SK-N-SH (cell line): ENCODE data around the gene UBE2G2. TPM values are rescaled to one million over a fixed set of nuclear protein-coding genes. Genes with fewer than 3 reads are reported as not detected.

Source experiments
- CTCF ChIA-PET: fragments of 300-600, 350-600 bp; formaldehyde crosslinking; extraction: SDS; loops from one replicate; lab custom pipeline; 2021; lab: Yijun Ruan, JAX
- POLR2A ChIA-PET: fragments of 350-600 bp; sonication (Branson Sonifier 250); formaldehyde crosslinking; extraction: SDS; loops from one replicate; lab custom pipeline; 2020; ENCODE audit warnings: antibody characterized with exemption, inconsistent platforms; lab: Yijun Ruan, JAX
- DNase-seq: peaks from one replicate; pipeline ENCODE4 v3.0.0; 2012
- H2AFZ ChIP-seq: fragments of 200-600 bp; sonication (generic); 2 replicates; pipeline ENCODE4 v1.8.1; 2016; ENCODE audit warnings: antibody characterized with exemption, mild to moderate bottlenecking, low read depth
- H3F3A ChIP-seq: fragments of 200-600 bp; sonication (generic); replicated peaks from 2 replicates; pipeline ENCODE3; 2016; ENCODE audit warnings: antibody characterized with exemption, mild to moderate bottlenecking; ENCODE audit not compliant: insufficient read depth
- H3K27ac ChIP-seq, 2 experiments: fragments of 200-500 bp in 1 of 2; fragments of 200-600 bp in 1 of 2; sonication (Bioruptor generic) in 1 of 2; sonication (generic), shearing (Covaris generic) in 1 of 2; 2 replicates each; pipeline versions ENCODE4 v1.5.1 to v1.6.1; 2014 to 2016; ENCODE audit warnings: low read depth in 2 of 2, inconsistent platforms in 1 of 2, low read length in 1 of 2, mild to moderate bottlenecking in 1 of 2, mixed read lengths in 1 of 2
- H3K27me3 ChIP-seq: fragments of 200-600 bp; sonication (generic), shearing (Covaris generic); 2 replicates; pipeline ENCODE4 v1.6.1; 2016; ENCODE audit warnings: mixed run types; ENCODE audit not compliant: insufficient read depth
- H3K36me3 ChIP-seq, 2 experiments: fragments of 200-500 bp in 1 of 2; fragments of 200-600 bp in 1 of 2; sonication (Bioruptor generic) in 1 of 2; sonication (generic) in 1 of 2; replicated peaks in 1 of 2; 2 replicates each; pipeline versions ENCODE3 to v1.5.1; 2014 to 2016; ENCODE audit warnings: low read length in 1 of 2, mild to moderate bottlenecking in 1 of 2; ENCODE audit not compliant: insufficient read depth in 2 of 2, control insufficient read depth in 1 of 2
- H3K4me1 ChIP-seq, 2 experiments: fragments of 200-500 bp in 1 of 2; fragments of 200-600 bp in 1 of 2; sonication (Bioruptor generic) in 1 of 2; sonication (generic), shearing (Covaris generic) in 1 of 2; 2 replicates each; pipeline versions ENCODE4 v1.5.1 to v1.6.1; 2014 to 2016; ENCODE audit warnings: low read depth in 1 of 2, low read length in 1 of 2, mixed run types in 1 of 2; ENCODE audit not compliant: insufficient read depth in 2 of 2, control insufficient read depth in 1 of 2
- H3K4me2 ChIP-seq: fragments of 200-600 bp; sonication (generic), shearing (Covaris generic); 2 replicates; pipeline ENCODE4 v1.6.1; 2017; ENCODE audit warnings: mixed run types
- H3K4me3 ChIP-seq, 2 experiments: fragments of 200-500 bp in 1 of 2; fragments of 200-600 bp in 1 of 2; sonication (Bioruptor generic) in 1 of 2; sonication (generic), shearing (Covaris generic) in 1 of 2; 2 replicates each; pipeline versions ENCODE4 v1.5.1 to v1.8.1; 2014 to 2016; ENCODE audit warnings: low read depth in 2 of 2, inconsistent platforms in 1 of 2, low read length in 1 of 2, mild to moderate bottlenecking in 1 of 2, mixed read lengths in 1 of 2, moderate library complexity in 1 of 2
- H3K79me2 ChIP-seq: fragments of 200-600 bp; sonication (generic); 2 replicates; pipeline ENCODE4 v1.8.1; 2017; ENCODE audit warnings: mild to moderate bottlenecking; ENCODE audit not compliant: insufficient read depth
- H3K9ac ChIP-seq: fragments of 200-600 bp; sonication (generic); 2 replicates; pipeline ENCODE4 v1.6.1; 2017; ENCODE audit warnings: mixed run types
- H3K9me2 ChIP-seq: fragments of 200-600 bp; sonication (generic); 2 replicates; pipeline ENCODE4 v1.6.1; 2017; ENCODE audit warnings: mixed run types
- H3K9me3 ChIP-seq: fragments of 200-600 bp; sonication (generic); 2 replicates; pipeline ENCODE4 v1.6.1; 2017; ENCODE audit warnings: mixed run types, mild to moderate bottlenecking, moderate library complexity
- H4K20me1 ChIP-seq: fragments of 200-600 bp; sonication (generic); 2 replicates; pipeline ENCODE4 v1.6.1; 2017; ENCODE audit warnings: mild to moderate bottlenecking, mixed run types; ENCODE audit not compliant: insufficient read depth
- CTCF ChIP-seq: fragments of 200-600 bp; sonication (generic); IDR thresholded peaks from 2 replicates; pipeline ENCODE4 v1.6.1; 2017; ENCODE audit warnings: antibody characterized with exemption, mild to moderate bottlenecking, moderate library complexity
- FOSL2 ChIP-seq: IDR thresholded peaks from 2 replicates; pipeline ENCODE4 v1.4.0; 2012; ENCODE audit warnings: low read depth, mild to moderate bottlenecking, moderate library complexity, borderline replicate concordance
- FOXJ3 ChIP-seq: sonication (generic); formaldehyde crosslinking; IDR thresholded peaks from 2 replicates; pipeline ENCODE4 v1.5.1; 2020; ENCODE audit warnings: mild to moderate bottlenecking, missing genetic modification reagents
- GABPA ChIP-seq: IDR thresholded peaks from 2 replicates; pipeline ENCODE4 v1.4.0; 2012; ENCODE audit warnings: low read depth, mild to moderate bottlenecking
- MAX ChIP-seq: IDR thresholded peaks from 2 replicates; pipeline ENCODE4 v1.4.0; 2012; ENCODE audit warnings: low read depth
- MEF2A ChIP-seq: IDR thresholded peaks from 2 replicates; pipeline ENCODE4 v1.4.0; 2012; ENCODE audit warnings: low read depth, borderline replicate concordance
- NFIC ChIP-seq: IDR thresholded peaks from 2 replicates; pipeline ENCODE4 v1.4.0; 2012; ENCODE audit warnings: borderline replicate concordance
- RXRA ChIP-seq: IDR thresholded peaks from 2 replicates; pipeline ENCODE4 v1.4.0; 2012; ENCODE audit warnings: low read depth, mild to moderate bottlenecking, borderline replicate concordance
- SIN3A ChIP-seq: IDR thresholded peaks from 2 replicates; pipeline ENCODE4 v1.6.1; 2012; ENCODE audit warnings: low read depth, mild to moderate bottlenecking, low read length, moderate library complexity, borderline replicate concordance
- TAF1 ChIP-seq: IDR thresholded peaks from 2 replicates; pipeline ENCODE4 v1.6.1; 2012; ENCODE audit warnings: low read depth, mild to moderate bottlenecking, low read length, moderate library complexity, borderline replicate concordance
- TEAD4 ChIP-seq: IDR thresholded peaks from 2 replicates; pipeline ENCODE4 v1.4.0; 2012; ENCODE audit warnings: mild to moderate bottlenecking, borderline replicate concordance; ENCODE audit not compliant: insufficient read depth
- USF1 ChIP-seq: IDR thresholded peaks from 2 replicates; pipeline ENCODE4 v1.4.0; 2012; ENCODE audit warnings: low read depth, borderline replicate concordance
- YY1 ChIP-seq: IDR thresholded peaks from 2 replicates; pipeline ENCODE4 v1.4.0; 2012; ENCODE audit warnings: low read depth, mild to moderate bottlenecking
- WGBS: methylation state at CpG from one replicate; pipeline ENCODE4 v1.1.6; 2017; ENCODE audit warnings: low lambda C conversion rate; 5-methylcytosine and 5-hydroxymethylcytosine counted together
- polyA plus RNA-seq, 3 experiments: library from polyadenylated mRNA; depleted of rRNA; stranded (reverse); fragments of >200 nt; gene quantifications; 2 replicates each; pipeline ENCODE4 v1.2.3, GENCODE V29; 2012

The UBE2G2 gene
- polyA plus RNA-seq, 1 of the 3 experiments (the other 2 are of a cell fraction): 129 TPM

- TF ChIP-seq CTCF: no peak
- TF ChIP-seq SIN3A: no peak
- no peak for TF ChIP-seq YY1
- TF ChIP-seq TEAD4: no peak
Observed at GRCh38 chr21:44727757-44728156, 73.9 kb downstream of the UBE2G2 start (continued).

- Histone ChIP-seq H2AFZ (no peak overlapping the region), H3K9me3 (no peaks in the 10 kb centered on the region), H3F3A (no peaks in the 10 kb centered on the region), H3K4me2 (no peak overlapping the region), H3K4me1 (no peaks in the 10 kb centered on the region), H3K27me3 (peaks cover 56% of the 10 kb centered on the region; the same call in 1 of the 2 replicates), H3K4me3 (no peak overlapping the region), H3K79me2 (no peaks in the 10 kb centered on the region), H3K27ac (no peak overlapping the region), H4K20me1 (no peaks in the 10 kb centered on the region), H3K36me3 (no peaks in the 10 kb centered on the region), H3K9ac (no peak overlapping the region), H3K9me2 (no peaks in the 10 kb centered on the region)
- TF ChIP-seq USF1 (no peak), NFIC (no peak), RXRA (no peak)
- DNase-seq: no peak
- CTCF ChIA-PET: interaction anchor here (0.9 to 1.5 kb wide), 3 partner anchors 9 to 66 kb away, joined by 3 to 5 read pairs (median 4); no protein-coding TSS in a partner anchor
- WGBS: 73% methylated on average over 7 of the region's 8 CpGs
- POLR2A ChIA-PET: no interaction called here
Observed at GRCh38 chr21:44727321-44727720, 74.3 kb downstream of the UBE2G2 start.

GRCh38 chr21:44726826-44727225, 74.8 kb downstream of the UBE2G2 start:
- H3K4me3 ChIP-seq: no peak overlapping the region
- 8% methylated on average over 4 of the region's 6 CpGs for whole genome bisulfite sequencing
- no peak overlapping the region for H3K4me2 ChIP-seq
- no peaks in the 10 kb centered on the region for H3K36me3 ChIP-seq
- no peaks in the 10 kb centered on the region for H3F3A ChIP-seq
- ChIA-PET POLR2A (no interaction called here), CTCF (interaction anchor here (0.9 to 1.5 kb wide), 3 partner anchors 9 to 67 kb away, joined by 3 to 5 read pairs (median 4); no protein-coding TSS in a partner anchor)
- TF ChIP-seq TAF1: no peak
- no peak for TF ChIP-seq MAX
- no peak for TF ChIP-seq GABPA
- TF ChIP-seq FOSL2: no peak
- TF ChIP-seq MEF2A: no peak
- TF ChIP-seq RXRA: no peak
- no peak for TF ChIP-seq FOXJ3 (CRISPR knock-in tag)
- H3K79me2 ChIP-seq: no peaks in the 10 kb centered on the region
- peaks cover 58% of the 10 kb centered on the region; the same call in 1 of the 2 replicates for H3K27me3 ChIP-seq
- no peak for DNase-seq
- H2AFZ ChIP-seq: no peak overlapping the region
- no peaks in the 10 kb centered on the region for H3K4me1 ChIP-seq
- H3K9ac ChIP-seq: no peak overlapping the region
- H3K27ac ChIP-seq: no peak overlapping the region
- no peaks in the 10 kb centered on the region for H3K9me3 ChIP-seq
- H3K9me2 ChIP-seq: no peaks in the 10 kb centered on the region
- H4K20me1 ChIP-seq: no peaks in the 10 kb centered on the region
